ENCODE measurements around the gene ERLIN1.

Gene ERLIN1

GRCh38 chr10:100185364-100186252 lies at the start of gene ERLIN1:
Gene ERLIN1, minus strand, starts transcription at chr10:100186029. Its CDS starts 403 bp downstream, at chr10:100185626.
- peaks cover 9% of the 10 kb centered on the region; the same call in 1 of the 2 replicates for H3F3A ChIP-seq (ENCODE audit: insufficient read depth, low read length)
- H3K4me3 ChIP-seq (ENCODE audit: low read length): peak within 1 kb of the TSS; percentile 83
- H3K36me3 ChIP-seq (replicated peaks; ENCODE audit: insufficient read depth, low read length): peaks cover 10% of the 10 kb centered on the region
- peaks cover 12% of the 10 kb centered on the region for H3K4me1 ChIP-seq (ENCODE audit: low read length)
- TF ChIP-seq CTCF (IDR thresholded peaks at IDR 0.05; ENCODE audit: low read length) (no peak), EZH2phosphoT487 (IDR thresholded peaks at IDR 0.05; ENCODE audit: low read length) (no peak), EZH2 (optimal IDR thresholded peaks at IDR 0.05; ENCODE audit: low read depth, low read length) (no peak)
- DNase-seq: peak; percentile 95
- peak within 1 kb of the TSS; percentile 93 for H3K9ac ChIP-seq (ENCODE audit: low read length)
- H4K20me1 ChIP-seq (ENCODE audit: insufficient read depth, low read length): no peaks in the 10 kb centered on the region
- peaks cover 73% of the 10 kb centered on the region for H3K79me2 ChIP-seq (ENCODE audit: low read length)
- peak within 1 kb of the TSS; percentile 62 for H3K27ac ChIP-seq (ENCODE audit: low read length)
- peak within 1 kb of the TSS; percentile 81 for H3K4me2 ChIP-seq (ENCODE audit: low read depth, low read length)
- H3K9me2 ChIP-seq (replicated peaks; ENCODE audit: insufficient read depth, low read length): no peaks in the 10 kb centered on the region
- H3K27me3 ChIP-seq (replicated peaks; ENCODE audit: insufficient read depth, low read length): no peaks in the 10 kb centered on the region
- H3K9me3 ChIP-seq (replicated peaks; ENCODE audit: insufficient read depth, low read length): no peaks in the 10 kb centered on the region
- peak within 1 kb of the TSS; percentile 94 for H2AFZ ChIP-seq (ENCODE audit: low read length)

- Histone ChIP-seq H3F3A (ENCODE audit: insufficient read depth, low read length) (no peaks in the 10 kb centered on the region; the same call in 1 of the 2 replicates), H3K4me1 (ENCODE audit: low read length) (no peaks in the 10 kb centered on the region), H3K27me3 (replicated peaks; ENCODE audit: insufficient read depth, low read length) (no peaks in the 10 kb centered on the region), H3K79me2 (ENCODE audit: low read length) (peaks cover 23% of the 10 kb centered on the region), H3K4me2 (ENCODE audit: low read depth, low read length) (no peak overlapping the region), H3K9ac (ENCODE audit: low read length) (no peak overlapping the region), H2AFZ (ENCODE audit: low read length) (no peak overlapping the region), H3K9me3 (replicated peaks; ENCODE audit: insufficient read depth, low read length) (no peaks in the 10 kb centered on the region), H3K27ac (ENCODE audit: low read length) (no peak overlapping the region), H3K36me3 (replicated peaks; ENCODE audit: insufficient read depth, low read length) (no peaks in the 10 kb centered on the region; the same call in 1 of the 2 replicates), H4K20me1 (ENCODE audit: insufficient read depth, low read length) (no peaks in the 10 kb centered on the region), H3K4me3 (ENCODE audit: low read length) (no peak overlapping the region), H3K9me2 (replicated peaks; ENCODE audit: insufficient read depth, low read length) (no peaks in the 10 kb centered on the region)
- TF ChIP-seq EZH2 (optimal IDR thresholded peaks at IDR 0.05; ENCODE audit: low read depth, low read length): no peak
- TF ChIP-seq CTCF (IDR thresholded peaks at IDR 0.05; ENCODE audit: low read length): no peak
- no peak for TF ChIP-seq EZH2phosphoT487 (IDR thresholded peaks at IDR 0.05; ENCODE audit: low read length)
- no peak for DNase-seq
Observed at GRCh38 chr10:100232101-100232500, 46.3 kb upstream of the ERLIN1 start.

GRCh38 chr10:100229819-100230422 lies 44.1 kb upstream of the ERLIN1 start:
- H3K4me2 ChIP-seq (ENCODE audit: low read depth, low read length): peak overlapping the region; percentile 72
- no peaks in the 10 kb centered on the region for H3K9me3 ChIP-seq (replicated peaks; ENCODE audit: insufficient read depth, low read length)
- DNase-seq: no peak
- H2AFZ ChIP-seq (ENCODE audit: low read length): peak overlapping the region; percentile 98
- H3F3A ChIP-seq (ENCODE audit: insufficient read depth, low read length): no peaks in the 10 kb centered on the region; the same call in 1 of the 2 replicates
- no peaks in the 10 kb centered on the region for H4K20me1 ChIP-seq (ENCODE audit: insufficient read depth, low read length)
- no peaks in the 10 kb centered on the region for H3K9me2 ChIP-seq (replicated peaks; ENCODE audit: insufficient read depth, low read length)
- peak overlapping the region; percentile 96 for H3K4me3 ChIP-seq (ENCODE audit: low read length)
- H3K79me2 ChIP-seq (ENCODE audit: low read length): peaks cover 34% of the 10 kb centered on the region
- no peaks in the 10 kb centered on the region for H3K4me1 ChIP-seq (ENCODE audit: low read length)
- H3K27me3 ChIP-seq (replicated peaks; ENCODE audit: insufficient read depth, low read length): no peaks in the 10 kb centered on the region
- TF ChIP-seq CTCF (IDR thresholded peaks at IDR 0.05; ENCODE audit: low read length): no peak
- TF ChIP-seq EZH2phosphoT487 (IDR thresholded peaks at IDR 0.05; ENCODE audit: low read length): no peak
- no peak for TF ChIP-seq EZH2 (optimal IDR thresholded peaks at IDR 0.05; ENCODE audit: low read depth, low read length)
- H3K36me3 ChIP-seq (replicated peaks; ENCODE audit: insufficient read depth, low read length): no peaks in the 10 kb centered on the region; the same call in 1 of the 2 replicates
- peak overlapping the region; percentile 81; the same call in 1 of the 2 replicates for H3K9ac ChIP-seq (ENCODE audit: low read length)
- no peak overlapping the region; the same call in 1 of the 2 replicates for H3K27ac ChIP-seq (ENCODE audit: low read length)

Data from MM.1S (cell line).